HG02840 (cell line): ENCODE data around the gene GPD1.
"Not testable (repeated sequence)": the region's sequence is repeated elsewhere in the genome, so short reads cannot be mapped to it uniquely, and the experiment has no call there.

ENCODE experiments used
- ATAC-seq: cut with Tn5 transposase; IDR thresholded peaks from one replicate; pipeline ENCODE4 v1.9.1; 2021; ENCODE audit warnings: mild to moderate bottlenecking, moderate library complexity, moderate number of reproducible peaks; ENCODE audit not compliant: unreplicated experiment, low FRiP score

Gene GPD1

GRCh38 chr12:50119387-50119786, 15.6 kb downstream of the GPD1 start:
- ATAC-seq: no peak

GRCh38 chr12:50120521-50120920, 16.7 kb downstream of the GPD1 start:
- no peak for ATAC-seq

- no peak for ATAC-seq
Observed at GRCh38 chr12:50120953-50121352, 17.1 kb downstream of the GPD1 start.

GRCh38 chr12:50121641-50122040, 17.8 kb downstream of the GPD1 start:
- ATAC-seq: no peak

GRCh38 chr12:50123203-50123602, 19.4 kb downstream of the GPD1 start:
- no peak for ATAC-seq

GRCh38 chr12:50127546-50127945, 23.7 kb downstream of the GPD1 start:
- ATAC-seq: no peak

GRCh38 chr12:50129290-50129689, 25.5 kb downstream of the GPD1 start:
- no peak for ATAC-seq

GRCh38 chr12:50132505-50133135, 28.8 kb downstream of the GPD1 start:
- no peak for ATAC-seq

GRCh38 chr12:50142993-50143392, 39.2 kb downstream of the GPD1 start:
- ATAC-seq: no peak

- no peak for ATAC-seq
Observed at GRCh38 chr12:50145439-50145838, 41.6 kb downstream of the GPD1 start.

- no peak for ATAC-seq
Observed at GRCh38 chr12:50147281-50147680, 43.5 kb downstream of the GPD1 start.

GRCh38 chr12:50148011-50148410, 44.2 kb downstream of the GPD1 start:
- not testable (repeated sequence) for ATAC-seq

- no peak for ATAC-seq
Observed at GRCh38 chr12:50149311-50149710, 45.5 kb downstream of the GPD1 start.

GRCh38 chr12:50151047-50151687, 47.4 kb downstream of the GPD1 start:
- no peak for ATAC-seq

- not testable (repeated sequence) for ATAC-seq
Observed at GRCh38 chr12:50154947-50155346, 51.1 kb downstream of the GPD1 start.

- ATAC-seq: no peak
Observed at GRCh38 chr12:50156641-50157040, 52.8 kb downstream of the GPD1 start.

GRCh38 chr12:50157259-50157658, 53.5 kb downstream of the GPD1 start:
- ATAC-seq: no peak

- ATAC-seq: no peak
Observed at GRCh38 chr12:50160643-50161042, 56.8 kb downstream of the GPD1 start.
